ENCODE measurements around the gene PDCL2.

Gene PDCL2

DNA sequence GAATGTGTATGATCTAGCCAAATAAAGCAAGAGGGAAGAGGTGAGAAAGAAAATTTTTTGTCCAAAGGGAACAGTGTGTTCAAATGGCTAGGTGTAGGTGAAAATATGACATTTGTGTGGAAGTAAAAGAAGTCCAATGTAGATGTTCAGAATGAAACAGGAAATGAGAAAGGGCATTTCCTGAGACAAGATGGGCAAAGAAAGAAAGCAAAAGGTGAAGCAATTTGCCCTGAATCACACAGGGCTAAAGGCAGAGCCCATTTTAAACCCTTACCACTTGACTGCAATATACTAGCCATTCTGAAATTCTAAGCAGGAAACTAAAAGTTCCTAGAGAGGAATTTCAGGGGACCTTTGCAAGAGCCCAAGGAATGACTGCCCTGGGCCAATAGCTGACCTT, 81.4 kb downstream of the PDCL2 start:
- DNase-seq (ENCODE audit: insufficient read length, low spot score) (no peak), FAIRE-seq (no peak)
- TF ChIP-seq, protein P1, sequence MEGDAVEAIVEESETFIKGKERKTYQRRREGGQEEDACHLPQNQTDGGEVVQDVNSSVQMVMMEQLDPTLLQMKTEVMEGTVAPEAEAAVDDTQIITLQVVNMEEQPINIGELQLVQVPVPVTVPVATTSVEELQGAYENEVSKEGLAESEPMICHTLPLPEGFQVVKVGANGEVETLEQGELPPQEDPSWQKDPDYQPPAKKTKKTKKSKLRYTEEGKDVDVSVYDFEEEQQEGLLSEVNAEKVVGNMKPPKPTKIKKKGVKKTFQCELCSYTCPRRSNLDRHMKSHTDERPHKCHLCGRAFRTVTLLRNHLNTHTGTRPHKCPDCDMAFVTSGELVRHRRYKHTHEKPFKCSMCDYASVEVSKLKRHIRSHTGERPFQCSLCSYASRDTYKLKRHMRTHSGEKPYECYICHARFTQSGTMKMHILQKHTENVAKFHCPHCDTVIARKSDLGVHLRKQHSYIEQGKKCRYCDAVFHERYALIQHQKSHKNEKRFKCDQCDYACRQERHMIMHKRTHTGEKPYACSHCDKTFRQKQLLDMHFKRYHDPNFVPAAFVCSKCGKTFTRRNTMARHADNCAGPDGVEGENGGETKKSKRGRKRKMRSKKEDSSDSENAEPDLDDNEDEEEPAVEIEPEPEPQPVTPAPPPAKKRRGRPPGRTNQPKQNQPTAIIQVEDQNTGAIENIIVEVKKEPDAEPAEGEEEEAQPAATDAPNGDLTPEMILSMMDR (IDR thresholded peaks at IDR 0.05; ENCODE audit: insufficient read depth, missing control alignments), result no peak

DNA sequence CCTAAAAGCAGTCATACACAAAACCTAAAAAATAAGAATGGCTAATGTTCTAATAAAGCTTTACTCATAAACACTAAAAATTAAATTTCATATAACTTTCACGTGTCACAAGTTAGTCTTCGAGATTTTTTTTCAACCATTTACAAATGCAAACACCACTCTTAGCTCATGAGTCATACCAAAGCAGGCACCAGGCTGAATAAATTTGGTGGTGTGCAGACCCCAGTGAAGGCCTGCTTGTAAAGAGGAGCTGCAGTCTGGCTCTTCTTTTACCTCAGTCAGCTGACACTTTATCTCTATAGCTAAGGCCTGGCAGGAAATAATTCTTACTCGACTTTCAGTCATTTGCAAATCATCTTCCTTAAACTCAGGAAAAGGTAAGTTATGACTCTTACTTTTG, 82.8 kb downstream of the PDCL2 start:
- DNase-seq (ENCODE audit: insufficient read length, low spot score) (no peak), FAIRE-seq (no peak)
- TF ChIP-seq, protein P1 (IDR thresholded peaks at IDR 0.05; ENCODE audit: insufficient read depth, missing control alignments), result no peak

DNA sequence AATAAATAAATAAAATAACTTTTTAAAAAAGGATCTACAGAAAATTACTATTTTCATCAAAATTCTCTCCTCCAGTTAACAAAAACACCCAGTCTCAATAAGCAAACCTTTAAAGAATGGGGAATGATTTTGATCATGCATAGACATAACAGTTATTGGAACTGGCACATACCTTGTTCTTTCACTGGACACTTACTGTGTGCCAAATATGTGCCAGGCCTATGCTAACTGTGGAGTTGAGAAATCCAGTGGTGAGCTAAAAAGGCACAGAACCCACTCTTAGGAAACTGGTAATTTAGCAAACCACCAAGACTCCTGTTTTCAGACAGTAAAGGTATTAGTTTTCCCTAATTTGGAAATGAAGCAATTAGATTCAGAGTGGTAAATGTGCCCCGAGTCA, 84.4 kb downstream of the PDCL2 start:
- DNase-seq (ENCODE audit: insufficient read length, low spot score) (no peak), FAIRE-seq (no peak)
- TF ChIP-seq, protein P1 (IDR thresholded peaks at IDR 0.05; ENCODE audit: insufficient read depth, missing control alignments), result no peak

Measured in D721Med (cell line).